K562 (cell line): ENCODE data around the gene ZNF467. TPM values are rescaled to one million over a fixed set of nuclear protein-coding genes. Genes with fewer than 3 reads are reported as not detected.

Experiments
- ARID4B ChIP-seq: sonication (generic); formaldehyde crosslinking; IDR thresholded peaks from 2 replicates; pipeline ENCODE4 v1.8.0; 2022; ENCODE audit warnings: mild to moderate bottlenecking, missing genetic modification reagents
- CBFB ChIP-seq: sonication (generic); formaldehyde crosslinking; IDR thresholded peaks from 2 replicates; pipeline ENCODE4 v1.4.0; 2020; ENCODE audit warnings: mild to moderate bottlenecking, missing genetic modification reagents
- DDX20 ChIP-seq: fragments of 450-650 bp; IDR thresholded peaks from 2 replicates; pipeline ENCODE4 v1.6.1; 2016; ENCODE audit warnings: missing genetic modification characterization, low read depth, mild to moderate bottlenecking, missing compliant biosample characterization, moderate library complexity
- ESRRA ChIP-seq: fragments of 450-650 bp; IDR thresholded peaks from 2 replicates; pipeline ENCODE4 v1.6.1; 2014; ENCODE audit warnings: low read depth, mild to moderate bottlenecking, moderate library complexity, borderline replicate concordance
- EWSR1 ChIP-seq: fragments of 450-650 bp; IDR thresholded peaks from 2 replicates; pipeline ENCODE4 v1.6.1; 2018; ENCODE audit warnings: borderline replicate concordance, mild to moderate bottlenecking, low read depth, moderate library complexity; ENCODE audit not compliant: partially characterized antibody
- FOXA1 ChIP-seq: fragments of 450-650 bp; IDR thresholded peaks from 2 replicates; pipeline ENCODE4 v1.6.1; 2016; ENCODE audit warnings: mild to moderate bottlenecking, borderline replicate concordance
- MAFF ChIP-seq: IDR thresholded peaks from 2 replicates; pipeline ENCODE4 v1.6.1; 2012; ENCODE audit warnings: low read length, improper control_type of control experiment
- MXD1 ChIP-seq: fragments of 250-450 bp; sonication (Bioruptor Pico); IDR thresholded peaks from 2 replicates; pipeline ENCODE4 v1.8.0; 2021; ENCODE audit warnings: borderline replicate concordance, mild to moderate bottlenecking, moderate library complexity; ENCODE audit not compliant: poor library complexity, severe bottlenecking
- PTBP1 ChIP-seq: fragments of 200-400 bp; formaldehyde crosslinking; IDR thresholded peaks from 2 replicates; pipeline ENCODE4 v1.6.1; 2017; ENCODE audit warnings: low read depth, low read length
- RBM34 ChIP-seq: fragments of 200-400 bp; formaldehyde crosslinking; IDR thresholded peaks from 2 replicates; pipeline ENCODE4 v1.6.1; 2018; ENCODE audit warnings: low read length, borderline replicate concordance; ENCODE audit not compliant: insufficient read depth
- SRF ChIP-seq, 2 experiments: fragments of 250-450, 450-650 bp in 1 of 2; sonication (Bioruptor Pico) in 1 of 2; sonication (generic) in 1 of 2; formaldehyde crosslinking; IDR thresholded peaks; 2 replicates each; pipeline versions ENCODE4 v1.5.0 to v1.5.1; 2020 to 2022; ENCODE audit warnings: mild to moderate bottlenecking in 1 of 2, missing genetic modification reagents in 1 of 2
- TARDBP ChIP-seq: fragments of 450-650 bp; IDR thresholded peaks from 2 replicates; pipeline ENCODE4 v1.6.1; 2016
- USF2 ChIP-seq: sonication (generic); formaldehyde crosslinking; IDR thresholded peaks from 2 replicates; pipeline ENCODE4 v1.5.0; 2020; ENCODE audit warnings: missing genetic modification reagents
- ZMIZ1 ChIP-seq, 2 experiments: fragments of 150-350 bp in 1 of 2; IDR thresholded peaks; 2 replicates each; pipeline ENCODE4 v1.6.1; 2012 to 2016; ENCODE audit warnings: low read depth in 2 of 2, low read length in 2 of 2, mild to moderate bottlenecking in 1 of 2, moderate library complexity in 1 of 2
- ZNF398 ChIP-seq: fragments of 250-450 bp; sonication (Bioruptor Pico); IDR thresholded peaks from 2 replicates; pipeline ENCODE4 v1.8.0; 2021; ENCODE audit warnings: moderate library complexity, mild to moderate bottlenecking, inconsistent platforms
- ZNF780A ChIP-seq: fragments of 250-450 bp; sonication (Bioruptor Pico); IDR thresholded peaks from 2 replicates; pipeline ENCODE4 v1.5.0; 2021; ENCODE audit warnings: mild to moderate bottlenecking
- polyA plus RNA-seq, 8 experiments: library from polyadenylated mRNA; depleted of rRNA in 4 of 8; stranded (reverse) in 5 of 8; unstranded in 3 of 8; fragments of >200 nt; fragmentation: Nextera tagmentation in 2 of 8; fragmentation: Illumina TruSeq in 1 of 8; extraction: Ambion mirVana in 2 of 8; extraction: Trizol in 1 of 8; gene quantifications; 2 replicates each; pipeline versions ENCODE4 v1.2.1 to v1.2.3, GENCODE V29; 2011 to 2014; ENCODE audit warnings: inconsistent platforms in 1 of 8, missing spikeins in 1 of 8
- total RNA-seq, 7 experiments: library from RNA; depleted of rRNA in 6 of 7; stranded (reverse); fragments of >200 nt in 6 of 7; fragmentation: Illumina TruSeq in 2 of 7; extraction: Trizol in 2 of 7; gene quantifications; 2 replicates each; pipeline versions ENCODE4 v1.2.1 to v1.2.3, GENCODE V29; 2011 to 2021; ENCODE audit warnings: low replicate concordance in 1 of 7

Gene ZNF467
- total and polyA plus RNA-seq, 9 of the 15 experiments (the other 6 are each of a cell fraction or from before 2014, with no cell fraction given): 0.32 to 14.2 (median 1.7) TPM

- TF ChIP-seq ZMIZ1 (IDR thresholded peaks at IDR 0.05; ENCODE audit: low read depth in 2 of 2, low read length in 2 of 2): 0 out of 4 replicates have a peak, but pooled peaks of 1 of the 2 experiments have one; percentile 59
- no peak for TF ChIP-seq DDX20
- TF ChIP-seq ARID4B (CRISPR knock-in tag): 0 out of 2 replicates have a peak, but pooled peaks have one; percentile 35
- TF ChIP-seq SRF (CRISPR knock-in tag; IDR thresholded peaks at IDR 0.05): no peak
- no peak for TF ChIP-seq MAFF
- TF ChIP-seq ZNF398: no peak
- TF ChIP-seq USF2 (CRISPR knock-in tag): no peak
- TF ChIP-seq TARDBP: peak; percentile 91
- no peak for TF ChIP-seq CBFB
- TF ChIP-seq ZNF780A (CRISPR knock-in tag): no peak
- TF ChIP-seq ESRRA: peak; percentile 46; the same call in 1 of the 2 replicates
- no peak for TF ChIP-seq FOXA1
- TF ChIP-seq MXD1 (CRISPR knock-in tag): no peak
- TF ChIP-seq RBM34: no peak
- TF ChIP-seq PTBP1: no peak
- TF ChIP-seq EWSR1: no peak
Measured at GRCh38 chr7:149771720-149772240, 1.6 kb downstream of the ZNF467 start (continued).
